GM12875 (cell line): ENCODE data around the gene SNAP47.

Source experiments
- H3K4me3 ChIP-seq: one replicate; pipeline ENCODE4 v1.5.1; 2011; ENCODE audit warnings: low read depth, low read length, control low read depth
- TF ChIP-seq, protein P1 (sequence below): IDR thresholded peaks from 2 replicates; pipeline ENCODE4 v1.5.1; 2011; ENCODE audit warnings: low read depth, mild to moderate bottlenecking, control low read depth, inconsistent platforms, low read length, moderate library complexity, borderline replicate concordance; ENCODE audit not compliant: insufficient read depth

The SNAP47 gene

DNA sequence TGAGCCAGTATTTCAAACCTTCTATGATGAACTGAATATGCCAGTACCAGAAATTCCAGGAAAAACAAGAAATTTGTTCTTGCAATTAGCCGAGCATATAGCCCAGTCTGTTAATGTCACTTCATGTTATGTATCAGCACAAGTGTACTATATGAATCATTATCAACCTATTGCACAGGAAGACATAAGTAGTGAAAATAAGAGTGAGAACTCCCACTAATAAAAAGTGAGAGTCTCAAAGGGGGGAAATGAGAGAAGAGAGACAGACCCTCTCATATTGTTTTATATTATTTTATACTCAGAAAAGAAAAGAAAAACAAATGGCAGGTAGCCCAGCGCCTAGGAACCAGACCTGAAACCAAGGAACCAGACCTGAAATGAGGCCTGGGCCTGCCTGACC lies 16.3 kb upstream of the SNAP47 start:
- TF ChIP-seq, protein P1, sequence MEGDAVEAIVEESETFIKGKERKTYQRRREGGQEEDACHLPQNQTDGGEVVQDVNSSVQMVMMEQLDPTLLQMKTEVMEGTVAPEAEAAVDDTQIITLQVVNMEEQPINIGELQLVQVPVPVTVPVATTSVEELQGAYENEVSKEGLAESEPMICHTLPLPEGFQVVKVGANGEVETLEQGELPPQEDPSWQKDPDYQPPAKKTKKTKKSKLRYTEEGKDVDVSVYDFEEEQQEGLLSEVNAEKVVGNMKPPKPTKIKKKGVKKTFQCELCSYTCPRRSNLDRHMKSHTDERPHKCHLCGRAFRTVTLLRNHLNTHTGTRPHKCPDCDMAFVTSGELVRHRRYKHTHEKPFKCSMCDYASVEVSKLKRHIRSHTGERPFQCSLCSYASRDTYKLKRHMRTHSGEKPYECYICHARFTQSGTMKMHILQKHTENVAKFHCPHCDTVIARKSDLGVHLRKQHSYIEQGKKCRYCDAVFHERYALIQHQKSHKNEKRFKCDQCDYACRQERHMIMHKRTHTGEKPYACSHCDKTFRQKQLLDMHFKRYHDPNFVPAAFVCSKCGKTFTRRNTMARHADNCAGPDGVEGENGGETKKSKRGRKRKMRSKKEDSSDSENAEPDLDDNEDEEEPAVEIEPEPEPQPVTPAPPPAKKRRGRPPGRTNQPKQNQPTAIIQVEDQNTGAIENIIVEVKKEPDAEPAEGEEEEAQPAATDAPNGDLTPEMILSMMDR: no peak
- no peak overlapping the region for H3K4me3 ChIP-seq

DNA sequence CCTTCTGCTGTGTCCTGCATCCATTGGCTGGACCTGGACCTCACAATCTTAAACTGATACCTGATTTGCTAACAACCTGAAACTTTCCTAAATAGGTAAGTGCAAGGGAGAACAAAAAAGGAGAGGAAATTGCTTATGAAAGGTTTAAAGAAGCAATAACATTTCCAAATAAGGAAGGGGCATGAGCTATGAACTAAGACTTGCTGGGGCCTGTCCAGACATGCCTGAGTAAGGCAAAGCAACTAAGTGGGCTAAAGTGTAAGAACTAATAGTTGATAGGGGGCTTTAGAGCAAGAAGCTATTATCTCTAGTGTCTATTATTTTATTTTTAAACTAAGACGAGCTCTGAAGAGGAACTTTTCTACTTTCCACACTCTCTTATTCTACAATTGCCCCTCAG lies 11.8 kb upstream of the SNAP47 start:
- no peak overlapping the region for H3K4me3 ChIP-seq
- TF ChIP-seq, protein P1: no peak

DNA sequence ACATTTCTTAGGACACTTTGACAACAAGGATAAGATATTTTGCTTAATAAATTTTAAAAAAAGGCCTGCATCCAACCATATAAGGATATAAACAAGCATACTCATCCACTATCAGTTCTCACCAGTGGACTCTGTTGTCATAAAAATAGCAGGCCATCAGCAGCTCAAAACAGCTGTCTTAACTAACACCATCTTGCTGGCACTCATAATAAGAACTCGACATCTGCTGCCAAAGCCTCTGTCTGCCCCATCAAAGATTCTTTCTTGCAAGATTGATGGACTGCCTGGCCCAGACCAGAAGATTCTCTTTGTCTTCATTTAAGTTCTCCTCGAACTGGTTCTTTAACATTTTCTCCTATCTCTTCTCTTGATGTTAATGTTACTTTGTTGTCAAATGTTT lies 10.2 kb upstream of the SNAP47 start:
- TF ChIP-seq, protein P1: no peak
- H3K4me3 ChIP-seq: no peak overlapping the region

DNA sequence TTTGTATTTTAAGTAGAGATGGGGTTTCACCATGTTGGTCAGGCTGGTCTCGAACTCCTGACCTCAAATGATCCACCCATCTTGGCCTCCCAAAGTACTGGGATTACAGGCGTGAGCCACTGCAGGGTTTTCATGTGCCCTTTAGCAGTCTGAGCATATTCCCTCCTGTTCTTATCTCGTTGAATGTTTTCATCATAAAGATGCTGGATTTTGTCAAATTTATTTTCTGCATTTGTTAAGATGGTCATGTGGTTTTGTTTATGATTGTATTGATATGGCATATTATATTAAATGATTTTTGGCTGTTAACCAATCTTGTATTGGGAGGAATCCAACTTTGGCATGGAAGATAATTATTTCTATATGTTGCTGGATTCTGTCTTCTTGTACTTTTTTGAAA lies 8.9 kb upstream of the SNAP47 start:
- H3K4me3 ChIP-seq: no peak overlapping the region
- TF ChIP-seq, protein P1: no peak

DNA sequence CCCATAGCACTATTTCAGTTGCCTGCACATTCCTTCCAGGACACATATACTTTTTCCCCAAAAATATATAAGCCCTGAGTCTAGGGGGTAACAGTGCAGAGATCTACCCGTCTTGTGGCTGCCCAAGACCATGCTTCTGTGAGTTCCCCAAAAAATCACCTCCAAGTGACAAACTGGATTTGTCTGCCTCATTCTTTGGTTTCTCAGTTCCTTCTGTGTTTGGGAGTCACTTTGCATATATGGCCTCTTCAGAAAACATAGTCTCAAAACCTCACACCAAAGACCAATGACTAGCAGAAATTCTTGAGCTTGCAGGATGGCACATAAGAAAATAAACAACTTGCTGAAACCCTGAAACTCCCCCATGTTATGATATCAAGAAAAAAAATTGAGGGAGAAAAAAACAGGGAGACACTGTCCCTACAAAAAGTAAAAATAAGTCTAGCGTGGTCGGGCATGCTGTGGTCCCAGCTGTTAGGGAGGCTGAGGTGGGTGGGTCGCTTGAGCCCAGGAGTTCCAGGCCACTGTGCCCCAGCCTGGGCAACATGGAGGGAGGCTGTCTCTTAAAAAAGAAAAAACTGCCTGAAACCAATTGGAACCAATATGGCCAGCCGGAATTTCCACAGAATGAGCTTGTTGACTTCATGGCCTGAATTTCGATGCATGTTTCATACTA lies 8.2 kb upstream of the SNAP47 start:
- TF ChIP-seq, protein P1: no peak
- no peak overlapping the region for H3K4me3 ChIP-seq

DNA sequence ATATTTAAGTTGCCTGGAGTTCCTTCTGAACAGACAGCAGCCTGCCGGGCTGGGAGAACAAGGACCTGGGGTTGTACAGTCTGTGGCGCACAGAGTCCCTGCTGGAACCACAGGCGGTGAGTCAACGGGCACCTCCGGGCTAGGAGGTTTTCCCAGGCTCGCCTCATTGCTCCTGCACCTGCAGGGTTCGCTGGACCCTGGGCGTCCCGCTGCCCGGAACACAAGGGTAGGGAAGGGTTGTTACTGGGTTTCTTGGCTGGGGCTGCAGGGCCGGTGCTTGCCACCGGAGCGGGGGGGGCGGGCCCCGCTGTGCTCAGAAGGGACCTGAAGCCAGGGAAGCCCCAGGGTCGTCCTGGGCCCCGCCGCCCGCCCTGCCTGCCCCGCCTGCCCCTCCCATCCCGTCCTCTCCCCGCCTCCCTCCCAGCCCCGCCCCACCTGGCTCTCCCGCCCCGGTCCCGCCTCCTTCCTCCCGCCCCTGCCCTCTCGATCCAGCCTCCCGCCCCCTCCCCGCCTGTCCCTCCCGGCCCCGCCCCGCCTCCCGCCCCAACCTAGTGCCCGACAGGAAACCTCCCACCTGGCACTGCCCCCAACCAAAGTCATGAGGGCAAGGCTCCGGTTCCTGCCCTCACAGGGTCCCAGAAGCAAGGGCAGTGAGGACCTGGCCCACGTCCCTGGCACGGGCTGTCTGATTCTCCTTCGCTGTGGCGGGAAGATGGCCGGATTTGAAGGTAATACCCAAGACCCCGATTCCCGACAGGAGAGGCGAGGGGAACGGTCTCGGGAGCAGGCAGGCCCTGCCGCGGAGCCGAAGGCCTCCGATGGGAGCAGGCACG lies 7.0 kb upstream of the SNAP47 start:
- TF ChIP-seq, protein P1: no peak
- peak overlapping the region; percentile 37 for H3K4me3 ChIP-seq

DNA sequence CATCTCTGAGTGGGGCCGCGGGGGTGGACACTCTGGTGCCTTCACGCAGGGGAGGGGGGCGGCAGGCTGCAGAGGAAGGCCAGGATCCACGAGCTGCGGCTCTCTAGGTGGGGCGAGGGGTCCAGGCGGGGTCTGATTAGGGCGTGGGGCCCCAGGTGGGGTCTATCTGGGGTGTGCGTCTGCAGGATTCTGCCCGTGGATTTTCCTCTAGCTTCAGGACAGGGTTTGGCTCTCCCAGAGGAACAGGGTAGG lies 6.4 kb upstream of the SNAP47 start:
- peak overlapping the region; percentile 22 for H3K4me3 ChIP-seq
- TF ChIP-seq, protein P1: no peak
